CD14-positive monocyte (primary cell): Measurements from ENCODE around the gene PSMD13. TPM values are rescaled to one million over a fixed set of nuclear protein-coding genes. Genes with fewer than 3 reads are reported as not detected.

Experiments
- DNase-seq, 3 donors: peaks; one replicate each; pipeline ENCODE4 v3.0.0-alpha.2; 2011 to 2022
- H2AFZ ChIP-seq: 2 replicates; pipeline ENCODE4 v1.6.0; 2012; ENCODE audit warnings: mild to moderate bottlenecking, low read depth, low read length, inconsistent platforms; ENCODE audit not compliant: insufficient read depth, poor library complexity, severe bottlenecking
- H3K27ac ChIP-seq, 2 donors: 1 replicate in 1 of 2; 2 replicates in 1 of 2; pipeline ENCODE4 v1.5.1; 2012 to 2013; ENCODE audit warnings: low read length in 2 of 2, control low read depth in 1 of 2, inconsistent platforms in 1 of 2, low read depth in 1 of 2, mild to moderate bottlenecking in 1 of 2
- H3K27me3 ChIP-seq, 2 donors: one replicate each; pipeline versions ENCODE4 v1.6.0 to v1.6.1; 2011 to 2013; ENCODE audit warnings: low read length in 2 of 2; ENCODE audit not compliant: control insufficient read depth in 2 of 2, insufficient read depth in 2 of 2
- H3K36me3 ChIP-seq, 2 donors: replicated peaks in 1 of 2; 1 replicate in 1 of 2; 2 replicates in 1 of 2; pipeline versions ENCODE4 v1.5.1 to v1.6.1; 2012 to 2013; ENCODE audit warnings: low read length in 2 of 2, control low read depth in 1 of 2, inconsistent platforms in 1 of 2, mild to moderate bottlenecking in 1 of 2; ENCODE audit not compliant: insufficient read depth in 2 of 2, control insufficient read depth in 1 of 2
- H3K4me1 ChIP-seq, 2 donors: 1 replicate in 1 of 2; 2 replicates in 1 of 2; pipeline versions ENCODE4 v1.5.1 to v1.6.1; 2012 to 2013; ENCODE audit warnings: low read length in 2 of 2, control low read depth in 1 of 2, inconsistent platforms in 1 of 2, mild to moderate bottlenecking in 1 of 2, moderate library complexity in 1 of 2; ENCODE audit not compliant: insufficient read depth in 2 of 2, control insufficient read depth in 1 of 2
- H3K4me2 ChIP-seq: replicated peaks from 2 replicates; pipeline ENCODE3; 2012; ENCODE audit warnings: low read length, moderate library complexity, mild to moderate bottlenecking; ENCODE audit not compliant: poor library complexity, severe bottlenecking; ENCODE audit errors: extremely low read depth
- H3K4me3 ChIP-seq, 3 experiments: fragments of 200-600 bp in 1 of 3; sonication (generic) in 1 of 3; replicated peaks in 1 of 3; 1 replicate in 2 of 3; 2 replicates in 1 of 3; pipeline ENCODE4 v1.5.1; 2011 to 2013; ENCODE audit warnings: low read length in 3 of 3, mild to moderate bottlenecking in 3 of 3, control low read depth in 2 of 3, low read depth in 2 of 3, inconsistent platforms in 1 of 3, moderate library complexity in 1 of 3
- H3K79me2 ChIP-seq: 2 replicates; pipeline ENCODE4 v1.6.0; 2012; ENCODE audit warnings: mild to moderate bottlenecking, control low read depth, inconsistent platforms, low read length, moderate library complexity; ENCODE audit not compliant: insufficient read depth
- H3K9ac ChIP-seq: 2 replicates; pipeline ENCODE4 v1.6.0; 2017; ENCODE audit warnings: low read length, mild to moderate bottlenecking; ENCODE audit not compliant: insufficient read depth, poor library complexity, severe bottlenecking
- H3K9me3 ChIP-seq, 2 donors: replicated peaks in 1 of 2; 1 replicate in 1 of 2; 2 replicates in 1 of 2; pipeline versions ENCODE4 v1.5.1 to v1.6.1; 2012 to 2013; ENCODE audit warnings: low read length in 2 of 2, control low read depth in 1 of 2; ENCODE audit not compliant: control insufficient read depth in 1 of 2, insufficient read depth in 1 of 2
- H4K20me1 ChIP-seq: 2 replicates; pipeline ENCODE4 v1.6.0; 2012; ENCODE audit warnings: mild to moderate bottlenecking, low read length, control low read depth, moderate library complexity; ENCODE audit not compliant: insufficient read depth
- H3K27ac Mint-ChIP-seq, 7 donors: one replicate each; pipeline ENCODE4 v1.8.0; 2020; ENCODE audit warnings: mild to moderate bottlenecking in 7 of 7, mixed read lengths in 7 of 7, moderate library complexity in 6 of 7, inconsistent platforms in 2 of 7
- H3K27me3 Mint-ChIP-seq, 3 donors: one replicate each; pipeline ENCODE4 v1.8.0; 2021 to 2022; ENCODE audit warnings: low read depth in 3 of 3, mild to moderate bottlenecking in 3 of 3, mixed read lengths in 3 of 3, moderate library complexity in 3 of 3, inconsistent platforms in 1 of 3
- H3K36me3 Mint-ChIP-seq, 2 donors: one replicate each; pipeline ENCODE4 v1.8.0; 2020; ENCODE audit warnings: mixed read lengths in 2 of 2, inconsistent platforms in 1 of 2, mild to moderate bottlenecking in 1 of 2
- H3K4me1 Mint-ChIP-seq: one replicate; pipeline ENCODE4 v1.8.0; 2020; ENCODE audit warnings: mild to moderate bottlenecking, mixed read lengths
- H3K4me3 Mint-ChIP-seq, 2 donors: one replicate each; pipeline ENCODE4 v1.8.0; 2020; ENCODE audit warnings: mild to moderate bottlenecking in 2 of 2, mixed read lengths in 2 of 2, moderate library complexity in 1 of 2
- H3K9me3 Mint-ChIP-seq, 7 donors: one replicate each; pipeline ENCODE4 v1.8.0; 2020 to 2022; ENCODE audit warnings: mixed read lengths in 7 of 7, mild to moderate bottlenecking in 6 of 7, moderate library complexity in 6 of 7, inconsistent platforms in 2 of 7
- CTCF ChIP-seq: fragments of 200-600 bp; IDR thresholded peaks from one replicate; pipeline ENCODE4 v1.8.0; 2022; ENCODE audit warnings: antibody characterized with exemption, mild to moderate bottlenecking
- WGBS: methylation state at CpG from one replicate; pipeline ENCODE4 v1.1.5; 2013; ENCODE audit warnings: missing lambda C conversion rate; ENCODE audit not compliant: insufficient coverage; 5-methylcytosine and 5-hydroxymethylcytosine counted together
- intact Hi-C, 2 donors: fragments of 100-400 bp; cut with micrococcal nuclease; formaldehyde crosslinking; loops; one replicate each; pipeline versions ENCODE4 v1.15.0 to v1.15.1; 2023
- polyA plus RNA-seq, 3 donors: library from polyadenylated mRNA; depleted of rRNA in 1 of 3; unstranded in 2 of 3; stranded (reverse) in 1 of 3; fragments of 300-500 nt in 2 of 3; fragments of >200 nt in 1 of 3; fragmentation: Illumina TruSeq in 2 of 3; gene quantifications; 1 replicate in 2 of 3; 2 replicates in 1 of 3; pipeline ENCODE4 v1.2.3, GENCODE V29; 2012 to 2021

The PSMD13 gene
- polyA plus RNA-seq, 3 donors = 136 to 272 (median 218) TPM

GRCh38 chr11:280706-281485 lies 44.1 kb downstream of the PSMD13 start:
- peak overlapping the region; percentile 67 for H2AFZ ChIP-seq
- H3K4me3 Mint-ChIP-seq = peak overlapping the region; percentile 71 to 91
- no peak overlapping the region for H3K9ac ChIP-seq

More at GRCh38 chr11:280706-281485, 44.1 kb downstream of the PSMD13 start:
- Histone ChIP-seq H3K4me1 (peaks cover 30 to 40% of the 10 kb centered on the region in 2 donors), H3K4me3 (peak overlapping the region in 1 of 3 experiments; percentile 61), H3K4me2 (peak overlapping the region; percentile 68), H3K27me3 (peaks cover 40 to 55% of the 10 kb centered on the region in 2 donors), H3K79me2 (no peaks in the 10 kb centered on the region), H4K20me1 (peaks cover 5% of the 10 kb centered on the region), H3K36me3 (no peaks in the 10 kb centered on the region), H3K27ac (no peak overlapping the region), H3K9me3 (peaks cover 0 to 15% of the 10 kb centered on the region in 2 donors)
- Mint-ChIP-seq H3K9me3 (peaks cover 0 to 29% (median 18%) of the 10 kb centered on the region in 7 donors), H3K4me1 (peaks cover 29% of the 10 kb centered on the region), H3K27ac (peak overlapping the region in 1 of 7 donors; percentile 5), H3K36me3 (peaks cover 14 to 16% of the 10 kb centered on the region in 2 donors), H3K27me3 (peaks cover 52 to 82% (median 56%) of the 10 kb centered on the region in 3 donors)
- WGBS = 7% methylated on average over 78 of the region's 79 CpGs
- no peak for TF ChIP-seq CTCF
- intact Hi-C loops = no loop called here
- peak; percentile 34 to 41 (median 40) for DNase-seq
